PC-9 (cell line): Measurements from ENCODE around the gene CEP162.

Source experiments
- EZH2 ChIP-seq: fragments of 200-600 bp; sonication (generic); IDR thresholded peaks from 2 replicates; pipeline ENCODE4 v1.8.0; 2017; ENCODE audit warnings: antibody characterized with exemption, low read depth
- TF ChIP-seq, protein P1 (sequence below): fragments of 200-600 bp; sonication (generic); conservative IDR thresholded peaks from 2 replicates; pipeline ENCODE4 v1.6.1; 2017; ENCODE audit warnings: mixed run types, antibody characterized with exemption, mild to moderate bottlenecking, moderate library complexity

DNA sequence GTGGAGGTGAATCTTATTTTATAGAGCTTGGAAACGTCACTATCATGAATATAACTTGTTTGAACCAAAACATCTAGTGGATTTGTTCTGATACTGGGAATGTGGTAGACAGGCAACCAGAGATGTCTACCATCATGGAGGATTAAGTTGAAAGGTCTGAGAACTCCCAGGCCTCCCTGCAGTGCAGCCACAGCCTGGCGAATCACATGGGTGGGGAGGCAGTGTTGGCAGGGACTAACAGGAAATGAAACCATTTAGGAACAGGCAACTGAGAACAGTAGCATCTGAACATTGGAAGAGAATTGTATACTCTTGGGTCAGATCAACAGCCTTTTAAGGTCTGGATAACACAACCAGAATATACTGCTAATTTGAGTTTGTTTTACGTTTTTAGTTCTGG lies 22.3 kb upstream of the CEP162 start:
- TF ChIP-seq, protein P1, sequence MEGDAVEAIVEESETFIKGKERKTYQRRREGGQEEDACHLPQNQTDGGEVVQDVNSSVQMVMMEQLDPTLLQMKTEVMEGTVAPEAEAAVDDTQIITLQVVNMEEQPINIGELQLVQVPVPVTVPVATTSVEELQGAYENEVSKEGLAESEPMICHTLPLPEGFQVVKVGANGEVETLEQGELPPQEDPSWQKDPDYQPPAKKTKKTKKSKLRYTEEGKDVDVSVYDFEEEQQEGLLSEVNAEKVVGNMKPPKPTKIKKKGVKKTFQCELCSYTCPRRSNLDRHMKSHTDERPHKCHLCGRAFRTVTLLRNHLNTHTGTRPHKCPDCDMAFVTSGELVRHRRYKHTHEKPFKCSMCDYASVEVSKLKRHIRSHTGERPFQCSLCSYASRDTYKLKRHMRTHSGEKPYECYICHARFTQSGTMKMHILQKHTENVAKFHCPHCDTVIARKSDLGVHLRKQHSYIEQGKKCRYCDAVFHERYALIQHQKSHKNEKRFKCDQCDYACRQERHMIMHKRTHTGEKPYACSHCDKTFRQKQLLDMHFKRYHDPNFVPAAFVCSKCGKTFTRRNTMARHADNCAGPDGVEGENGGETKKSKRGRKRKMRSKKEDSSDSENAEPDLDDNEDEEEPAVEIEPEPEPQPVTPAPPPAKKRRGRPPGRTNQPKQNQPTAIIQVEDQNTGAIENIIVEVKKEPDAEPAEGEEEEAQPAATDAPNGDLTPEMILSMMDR = no peak
- TF ChIP-seq EZH2 = no peak
